Measurements from ENCODE around the gene CSPG4. TPM values are rescaled to one million over a fixed set of nuclear protein-coding genes. Genes with fewer than 3 reads are reported as not detected.
"Not testable (repeated sequence)": the region's sequence is repeated elsewhere in the genome, so short reads cannot be mapped to it uniquely, and the experiment has no call there.

CSPG4 gene
- total and polyA plus RNA-seq, 10 of the 15 experiments (the other 5 are each of a cell fraction or from before 2014, with no cell fraction given) = 0.02 to 2.2 (median 0.76) TPM

DNA sequence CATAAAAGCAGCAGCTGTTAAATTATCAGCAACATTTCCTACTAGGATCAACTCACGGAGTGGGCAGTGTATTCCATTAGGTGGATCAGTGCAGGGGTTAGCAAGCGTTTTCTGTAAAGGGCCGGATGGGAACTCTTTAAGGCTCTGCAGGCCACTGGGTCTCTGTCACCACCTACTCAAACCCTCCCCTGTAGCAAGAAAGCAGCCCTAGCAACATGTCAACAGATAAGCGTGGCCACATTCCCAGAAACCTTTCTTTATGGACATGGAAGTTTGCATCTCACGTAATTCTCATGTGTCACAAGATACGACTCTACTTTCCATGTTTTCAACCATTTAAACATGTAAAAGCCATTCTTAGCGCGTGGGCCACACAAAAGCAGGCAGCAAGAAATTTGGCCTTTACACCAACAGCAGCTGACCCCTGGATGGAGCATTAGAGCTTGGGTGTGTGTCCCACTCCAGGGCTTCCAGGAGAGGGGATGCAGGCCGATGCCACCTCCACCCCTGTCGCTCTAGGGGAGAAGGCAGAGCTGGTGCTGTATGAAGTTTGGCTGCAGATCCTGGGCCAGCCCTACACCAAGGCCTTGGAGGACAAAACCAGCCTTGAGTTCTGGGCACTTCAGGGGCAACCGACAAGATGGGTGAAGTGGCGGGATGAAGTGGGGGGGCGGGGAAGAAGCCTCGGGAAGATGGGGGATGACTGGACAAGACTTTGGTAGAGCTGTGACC, 48.2 kb upstream of the CSPG4 start:
- intact Hi-C loops (cut with micrococcal nuclease; ENCODE audit: unreplicated experiment) = no loop called here
- FAIRE-seq = no peak
- Histone ChIP-seq H4K20me1 (ENCODE audit: control insufficient read depth, insufficient read depth) (no peaks in the 10 kb centered on the region), H3K27ac (ENCODE audit: control insufficient read depth, insufficient read depth) (no peak overlapping the region), H3K79me2 (ENCODE audit: control insufficient read depth, insufficient read depth, low read length) (no peaks in the 10 kb centered on the region), H3K4me2 (ENCODE audit: control insufficient read depth, insufficient read depth) (no peak overlapping the region), H3K9ac (ENCODE audit: control insufficient read depth, insufficient read depth, low read length) (no peak overlapping the region), H3K36me3 (ENCODE audit: control insufficient read depth in 2 of 2, insufficient read depth in 2 of 2, low read length in 1 of 2) (no peaks in the 10 kb centered on the region), H3K4me1 (ENCODE audit: control insufficient read depth, insufficient read depth, low read length) (no peaks in the 10 kb centered on the region), H2AFZ (ENCODE audit: control insufficient read depth, low read depth, low read length) (no peak overlapping the region), H3K9me3 (replicated peaks; ENCODE audit: control insufficient read depth, insufficient read depth, low read length) (no peaks in the 10 kb centered on the region), H3K4me3 (no peak overlapping the region), H3K27me3 (replicated peaks in 1 of 2; ENCODE audit: control insufficient read depth in 2 of 2, insufficient read depth in 2 of 2, low read length in 1 of 2) (no peaks in the 10 kb centered on the region)
- ChIA-PET SMC1A (ENCODE audit: uncharacterized antibody, unreplicated experiment) (no interaction called here), CTCF (interaction anchor here (0.6 kb wide), 1 partner anchor 22 kb away, joined by 3 read pairs; no protein-coding TSS in a partner anchor), POLR2A (no interaction called here), RAD21 (ENCODE audit: unreplicated experiment) (no interaction called here)
- in situ Hi-C loops (cut with MboI) = no loop called here
- 79% methylated on average over 13 of the region's 14 CpGs for WGBS (ENCODE audit: insufficient coverage, insufficient replicate concordance, low lambda C conversion rate, missing lambda C conversion rate)
- BruUV-seq (replicated peaks) = no TSS peak
- no peak for ATAC-seq
- no peak for DNase-seq (ENCODE audit: low read depth, low spot score)
- TF ChIP-seq TCF7 (IDR thresholded peaks at IDR 0.05; ENCODE audit: borderline replicate concordance) = no peak
- TF ChIP-seq ZNF384 (IDR thresholded peaks at IDR 0.05; ENCODE audit: borderline replicate concordance, low read depth, low read length) = no peak
- no peak for TF ChIP-seq IKZF2 (IDR thresholded peaks at IDR 0.05)
- TF ChIP-seq FOXK2 (IDR thresholded peaks at IDR 0.05) = no peak

DNA sequence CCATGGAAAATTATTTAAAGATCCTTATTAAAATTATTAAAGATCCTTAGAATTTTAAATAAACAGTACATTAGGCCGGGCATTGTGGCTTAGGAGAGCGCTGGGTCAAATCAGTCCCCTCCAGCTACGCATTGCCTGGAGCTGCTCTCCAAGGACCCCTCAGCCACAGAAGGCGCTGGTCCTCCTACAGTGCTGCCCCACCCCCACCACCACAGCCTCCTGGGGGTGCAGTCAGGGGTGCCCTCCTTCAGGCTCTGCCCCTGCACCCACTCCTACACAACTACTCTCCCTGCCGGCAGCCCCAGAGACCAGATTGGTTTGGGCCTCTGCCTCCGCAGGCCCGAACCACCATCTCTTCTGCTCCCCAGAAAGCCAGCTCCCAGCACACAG, 47.5 kb upstream of the CSPG4 start:
- H2AFZ ChIP-seq (ENCODE audit: control insufficient read depth, low read depth, low read length); in situ Hi-C loops (cut with MboI); H3K79me2 ChIP-seq (ENCODE audit: control insufficient read depth, insufficient read depth, low read length); H3K4me2 ChIP-seq (ENCODE audit: control insufficient read depth, insufficient read depth); H3K27me3 ChIP-seq (replicated peaks in 1 of 2; ENCODE audit: control insufficient read depth in 2 of 2, insufficient read depth in 2 of 2, low read length in 1 of 2); FAIRE-seq; H4K20me1 ChIP-seq (ENCODE audit: control insufficient read depth, insufficient read depth); BruUV-seq (replicated peaks); H3K9me3 ChIP-seq (replicated peaks; ENCODE audit: control insufficient read depth, insufficient read depth, low read length); intact Hi-C loops (cut with micrococcal nuclease; ENCODE audit: unreplicated experiment); DNase-seq (ENCODE audit: low read depth, low spot score); ATAC-seq; H3K9ac ChIP-seq (ENCODE audit: control insufficient read depth, insufficient read depth, low read length); H3K4me3 ChIP-seq; H3K27ac ChIP-seq (ENCODE audit: control insufficient read depth, insufficient read depth); H3K4me1 ChIP-seq (ENCODE audit: control insufficient read depth, insufficient read depth, low read length); H3K36me3 ChIP-seq (ENCODE audit: control insufficient read depth in 2 of 2, insufficient read depth in 2 of 2, low read length in 1 of 2); RAD21 ChIA-PET (ENCODE audit: unreplicated experiment): not testable (repeated sequence)
- ChIA-PET CTCF (interaction anchor here (1.1 to 1.5 kb wide), 2 partner anchors 35 to 379 kb away, joined by 3 read pairs; no protein-coding TSS in a partner anchor), POLR2A (interaction anchor here (1.4 kb wide), 1 partner anchor 22 kb away, joined by 6 read pairs; no protein-coding TSS in a partner anchor), SMC1A (ENCODE audit: uncharacterized antibody, unreplicated experiment) (interaction anchor here (0.6 to 1.2 kb wide), 3 partner anchors 22 to 1928 kb away, joined by 3 to 5 read pairs (median 3); no protein-coding TSS in a partner anchor)
- 99% methylated on average over 6 of the region's 7 CpGs for WGBS (ENCODE audit: insufficient coverage, insufficient replicate concordance, low lambda C conversion rate, missing lambda C conversion rate)
